Measurements from ENCODE around the gene MROH2A. TPM values are rescaled to one million over a fixed set of nuclear protein-coding genes. Genes with fewer than 3 reads are reported as not detected.

MROH2A gene
- total RNA-seq, 1 donor from 2014 or later = not detected

DNA sequence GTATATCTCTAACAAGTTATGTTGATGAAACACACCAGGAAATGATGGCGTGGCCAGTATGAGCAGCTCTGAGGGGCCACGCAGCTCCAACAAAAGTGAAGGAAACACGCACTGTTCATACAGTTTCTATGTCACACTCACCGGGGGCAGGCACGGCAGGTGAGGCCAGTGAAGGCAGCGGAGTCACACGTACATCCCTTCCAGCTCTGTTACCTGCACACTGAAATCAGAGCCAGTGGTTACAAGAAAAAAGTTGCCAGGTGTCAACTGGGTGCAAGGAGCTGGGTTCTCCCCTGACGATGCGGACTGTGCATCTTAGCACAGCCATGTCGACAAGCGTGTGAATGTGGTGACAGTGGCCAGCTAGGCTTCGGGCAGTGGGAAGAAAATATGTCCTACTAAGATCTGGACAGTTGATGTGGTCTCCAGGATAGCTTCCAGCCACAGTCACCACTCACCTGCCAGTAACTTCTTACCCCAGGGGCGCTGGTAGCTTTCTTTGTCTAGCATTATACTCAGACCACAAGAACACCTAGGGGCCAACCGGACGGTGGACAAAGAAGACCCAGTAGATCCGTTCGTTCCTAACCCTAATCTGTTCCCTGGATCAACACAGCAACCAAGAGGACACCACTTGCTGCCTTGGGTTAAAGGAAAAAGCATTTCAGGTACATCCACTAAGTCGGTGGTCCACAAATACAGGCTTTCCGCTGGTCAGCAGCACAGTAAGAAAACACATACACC is 66.1 kb downstream of the MROH2A start:
- Mint-ChIP-seq H3K36me3 (peaks cover 31% of the 10 kb centered on the region), H3K27ac (no peak overlapping the region), H3K9me3 (no peaks in the 10 kb centered on the region)

DNA sequence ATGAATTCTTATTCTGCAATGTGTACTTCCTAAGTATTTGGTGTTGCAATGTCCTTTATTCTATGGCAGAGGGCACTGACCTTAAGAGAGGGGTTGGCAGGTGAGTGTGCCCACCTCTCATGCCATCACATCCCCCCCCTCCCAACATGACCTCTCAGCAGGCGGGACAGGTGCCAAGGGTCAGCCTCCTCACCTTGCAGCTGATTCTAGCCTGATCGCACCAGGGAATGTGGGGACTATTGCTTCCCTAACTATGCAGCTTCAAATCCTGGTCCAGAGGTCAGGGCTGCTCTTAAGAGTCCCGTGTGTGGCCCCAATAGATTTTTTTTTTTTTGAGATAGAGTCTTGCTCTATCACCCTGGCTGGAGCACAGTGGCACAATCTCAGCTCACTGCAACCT is 66.7 kb downstream of the MROH2A start:
- peak; percentile 40 for DNase-seq (ENCODE audit: extremely low spot score, unreplicated experiment)
- H3K4me1 Mint-ChIP-seq (ENCODE audit: unreplicated experiment) = no peaks in the 10 kb centered on the region
- TF ChIP-seq, protein P1, sequence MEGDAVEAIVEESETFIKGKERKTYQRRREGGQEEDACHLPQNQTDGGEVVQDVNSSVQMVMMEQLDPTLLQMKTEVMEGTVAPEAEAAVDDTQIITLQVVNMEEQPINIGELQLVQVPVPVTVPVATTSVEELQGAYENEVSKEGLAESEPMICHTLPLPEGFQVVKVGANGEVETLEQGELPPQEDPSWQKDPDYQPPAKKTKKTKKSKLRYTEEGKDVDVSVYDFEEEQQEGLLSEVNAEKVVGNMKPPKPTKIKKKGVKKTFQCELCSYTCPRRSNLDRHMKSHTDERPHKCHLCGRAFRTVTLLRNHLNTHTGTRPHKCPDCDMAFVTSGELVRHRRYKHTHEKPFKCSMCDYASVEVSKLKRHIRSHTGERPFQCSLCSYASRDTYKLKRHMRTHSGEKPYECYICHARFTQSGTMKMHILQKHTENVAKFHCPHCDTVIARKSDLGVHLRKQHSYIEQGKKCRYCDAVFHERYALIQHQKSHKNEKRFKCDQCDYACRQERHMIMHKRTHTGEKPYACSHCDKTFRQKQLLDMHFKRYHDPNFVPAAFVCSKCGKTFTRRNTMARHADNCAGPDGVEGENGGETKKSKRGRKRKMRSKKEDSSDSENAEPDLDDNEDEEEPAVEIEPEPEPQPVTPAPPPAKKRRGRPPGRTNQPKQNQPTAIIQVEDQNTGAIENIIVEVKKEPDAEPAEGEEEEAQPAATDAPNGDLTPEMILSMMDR (conservative IDR thresholded peaks at IDR 0.05) = no peak
- no peaks in the 10 kb centered on the region for H3K27me3 Mint-ChIP-seq
- H3K9me3 Mint-ChIP-seq = no peaks in the 10 kb centered on the region
- H3K27ac Mint-ChIP-seq = no peak overlapping the region
- H3K36me3 Mint-ChIP-seq = peaks cover 33% of the 10 kb centered on the region
- H3K4me3 Mint-ChIP-seq = no peak overlapping the region

More for the DNA sequence above, 66.1 kb downstream of the MROH2A start:
- DNase-seq (ENCODE audit: extremely low spot score, unreplicated experiment) = no peak
- Mint-ChIP-seq H3K27me3 (no peaks in the 10 kb centered on the region), H3K4me3 (no peak overlapping the region), H3K4me1 (ENCODE audit: unreplicated experiment) (no peaks in the 10 kb centered on the region)
- TF ChIP-seq, protein P1 (conservative IDR thresholded peaks at IDR 0.05) = no peak

DNA sequence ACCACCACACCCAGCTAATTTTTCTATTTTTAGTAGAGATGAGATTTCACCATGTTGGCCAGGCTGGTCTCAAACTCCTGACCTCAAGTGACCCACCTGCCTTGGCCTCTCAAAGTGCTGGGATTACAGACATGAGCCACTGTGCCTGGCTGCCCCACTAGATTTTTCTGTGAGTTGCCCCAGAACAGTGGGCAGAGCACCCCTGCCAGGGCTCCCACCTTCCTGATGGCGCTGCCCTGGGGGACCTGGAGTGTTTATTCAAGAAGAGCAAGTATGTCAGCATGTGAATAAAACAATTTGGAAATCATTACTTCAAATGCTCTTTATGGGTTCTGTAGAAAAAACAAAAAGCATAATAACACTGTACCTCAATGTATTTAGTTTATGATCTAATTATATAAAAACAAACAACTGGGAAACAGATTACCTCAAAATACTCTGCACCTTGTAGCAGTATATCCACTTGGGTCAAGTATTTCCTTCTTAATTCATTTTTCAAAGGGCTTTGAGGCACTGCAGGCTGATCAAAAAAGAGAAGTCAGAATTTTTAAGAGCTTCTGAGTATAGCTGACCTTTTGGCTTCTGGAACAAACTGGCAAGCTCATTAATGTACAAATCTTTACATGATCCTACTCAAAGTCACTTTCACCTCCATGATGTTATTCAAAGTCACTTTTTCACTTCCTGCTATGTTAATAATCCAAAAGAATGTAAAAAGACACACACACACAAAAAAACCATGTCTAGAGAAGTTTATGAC is 67.4 kb downstream of the MROH2A start:
- H3K9me3 Mint-ChIP-seq = no peaks in the 10 kb centered on the region
- peaks cover 33% of the 10 kb centered on the region for H3K36me3 Mint-ChIP-seq
- no peaks in the 10 kb centered on the region for H3K27me3 Mint-ChIP-seq
- TF ChIP-seq, protein P1 (conservative IDR thresholded peaks at IDR 0.05) = no peak
- H3K4me1 Mint-ChIP-seq (ENCODE audit: unreplicated experiment) = no peaks in the 10 kb centered on the region
- DNase-seq (ENCODE audit: extremely low spot score, unreplicated experiment) = peak; percentile 49
- H3K4me3 Mint-ChIP-seq = no peak overlapping the region
- H3K27ac Mint-ChIP-seq = no peak overlapping the region

DNA sequence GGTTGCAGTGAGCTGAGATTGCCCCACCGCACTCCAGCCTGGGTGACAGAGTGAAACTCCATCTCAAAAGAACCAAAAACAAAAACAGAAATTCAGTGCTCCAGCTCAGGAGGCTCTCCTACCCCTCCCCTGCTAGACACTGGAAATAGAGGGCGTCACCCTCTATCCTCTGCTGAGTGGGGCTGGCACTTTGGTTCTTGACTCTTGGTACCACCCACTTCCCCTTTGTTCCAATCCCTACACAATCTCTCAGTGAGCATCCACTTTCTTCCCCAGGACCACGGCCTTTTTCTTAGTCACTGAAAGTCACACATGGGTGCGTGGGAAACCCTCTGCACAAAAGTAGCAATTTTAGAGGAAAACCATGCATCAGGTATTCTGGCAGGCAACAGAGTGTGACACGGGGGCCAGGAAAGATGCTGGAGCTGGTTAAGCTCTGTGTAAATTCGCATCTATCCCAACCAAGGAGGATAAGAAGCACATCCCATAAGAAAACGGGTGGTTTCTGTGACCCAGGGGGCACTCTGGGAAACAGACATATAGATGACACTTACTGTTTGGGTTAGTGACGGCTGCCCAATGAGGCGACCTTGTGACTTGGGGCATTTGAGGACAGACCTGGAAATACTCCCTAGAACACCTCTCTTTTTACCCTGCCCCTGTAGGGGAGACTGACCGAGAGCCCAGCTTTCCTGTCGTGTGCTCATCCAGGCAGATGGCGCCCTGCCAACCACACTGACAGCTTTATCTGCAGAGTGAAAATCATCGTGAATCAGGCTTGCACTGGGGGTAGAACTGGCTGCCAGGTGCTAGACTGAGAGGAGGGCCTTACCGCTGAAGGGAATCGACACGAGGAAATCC is 68.5 kb downstream of the MROH2A start:
- TF ChIP-seq, protein P1 (conservative IDR thresholded peaks at IDR 0.05) = no peak
- Mint-ChIP-seq H3K4me1 (ENCODE audit: unreplicated experiment) (no peaks in the 10 kb centered on the region), H3K9me3 (no peaks in the 10 kb centered on the region), H3K27me3 (no peaks in the 10 kb centered on the region), H3K36me3 (peaks cover 28% of the 10 kb centered on the region), H3K27ac (no peak overlapping the region), H3K4me3 (no peak overlapping the region)
- no peak for DNase-seq (ENCODE audit: extremely low spot score, unreplicated experiment)

DNA sequence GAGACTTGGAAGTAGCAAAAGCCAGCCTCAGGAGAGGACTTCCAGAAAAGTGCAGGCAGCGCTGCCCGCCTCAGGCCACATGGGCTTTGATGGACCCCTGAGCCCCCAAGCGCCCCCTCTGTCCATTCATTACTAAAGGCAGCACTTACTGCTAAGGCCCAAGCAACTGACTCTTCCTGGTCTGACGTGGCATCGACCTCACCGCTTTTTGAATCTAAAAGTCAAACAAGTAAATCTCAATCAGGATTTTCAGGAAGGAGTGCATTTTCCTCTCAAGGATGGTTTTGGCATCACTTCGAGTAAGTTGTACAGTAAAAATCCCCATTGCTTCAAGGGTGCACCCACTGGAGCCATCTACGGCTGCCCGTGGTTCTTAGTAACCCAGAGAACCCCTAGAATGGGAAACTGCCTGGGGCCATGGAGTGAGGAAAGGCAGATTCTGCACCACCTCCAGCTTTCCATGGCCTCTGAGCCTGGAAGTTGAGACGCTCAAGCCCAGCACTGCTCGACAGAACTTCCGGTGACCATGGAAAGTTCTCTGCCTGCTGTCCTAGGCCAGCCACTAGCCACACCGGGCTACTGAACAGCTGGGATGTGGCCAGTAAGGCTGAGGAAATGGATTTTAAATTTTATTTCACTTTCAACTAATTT is 69.2 kb downstream of the MROH2A start:
- Mint-ChIP-seq H3K36me3 (peaks cover 24% of the 10 kb centered on the region), H3K27me3 (no peaks in the 10 kb centered on the region), H3K4me1 (ENCODE audit: unreplicated experiment) (peaks cover 2% of the 10 kb centered on the region), H3K9me3 (no peaks in the 10 kb centered on the region), H3K27ac (no peak overlapping the region), H3K4me3 (no peak overlapping the region)
- TF ChIP-seq, protein P1 (conservative IDR thresholded peaks at IDR 0.05) = no peak
- DNase-seq (ENCODE audit: extremely low spot score, unreplicated experiment) = peak; percentile 50
